SK-N-MC (cell line): ENCODE measurements around the gene MAN1C1.

Source experiments
- EZH2 ChIP-seq: fragments of 200-600 bp; sonication (generic); IDR thresholded peaks from one replicate; pipeline ENCODE4 v1.6.1; 2017; ENCODE audit warnings: antibody characterized with exemption
- FOXP2 ChIP-seq: optimal IDR thresholded peaks from 2 replicates; pipeline ENCODE3; 2011; ENCODE audit warnings: mild to moderate bottlenecking, moderate library complexity; ENCODE audit not compliant: insufficient read depth; ENCODE audit errors: extremely low read length, control extremely low read depth
- POLR2AphosphoS5 ChIP-seq: IDR thresholded peaks from 2 replicates; pipeline ENCODE4 v1.6.1; 2012; ENCODE audit warnings: mild to moderate bottlenecking, low read depth, low read length, borderline replicate concordance

- TF ChIP-seq POLR2AphosphoS5 (no peak), EZH2 (no peak), FOXP2 (no peak)
These were observed at the start of gene MAN1C1 for GRCh38 chr1:25616095-25616986.
